MM.1S (cell line): ENCODE data around the gene GUCY1A2.

Source experiments
- DNase-seq: peaks from one replicate; pipeline ENCODE4 v3.0.0-alpha.2; 2015
- H2AFZ ChIP-seq: fragments of 300-600 bp; sonication (generic); 2 replicates; pipeline ENCODE4 v1.6.0; 2016; ENCODE audit warnings: antibody characterized with exemption, low read length
- H3F3A ChIP-seq: fragments of 300-600 bp; sonication (generic); 2 replicates; pipeline ENCODE4 v1.6.1; 2016; ENCODE audit warnings: mild to moderate bottlenecking, antibody characterized with exemption, low read length, moderate library complexity, mixed read lengths; ENCODE audit not compliant: insufficient read depth
- H3K27ac ChIP-seq: fragments of 300-600 bp; sonication (generic); 2 replicates; pipeline ENCODE4 v1.5.1; 2016; ENCODE audit warnings: mild to moderate bottlenecking, low read length
- H3K27me3 ChIP-seq: fragments of 300-600 bp; sonication (generic); replicated peaks from 2 replicates; pipeline ENCODE4 v1.6.0; 2016; ENCODE audit warnings: low read length; ENCODE audit not compliant: insufficient read depth
- H3K36me3 ChIP-seq: fragments of 300-600 bp; sonication (generic); replicated peaks from 2 replicates; pipeline ENCODE4 v1.6.1; 2016; ENCODE audit warnings: mild to moderate bottlenecking, low read length, mixed read lengths; ENCODE audit not compliant: insufficient read depth
- H3K4me1 ChIP-seq: fragments of 300-600 bp; sonication (generic); 2 replicates; pipeline ENCODE4 v1.6.1; 2016; ENCODE audit warnings: low read length, mixed read lengths
- H3K4me2 ChIP-seq: fragments of 300-600 bp; sonication (generic); 2 replicates; pipeline ENCODE4 v1.6.0; 2016; ENCODE audit warnings: low read depth, low read length
- H3K4me3 ChIP-seq: fragments of 300-600 bp; sonication (generic); 2 replicates; pipeline ENCODE4 v1.5.1; 2016; ENCODE audit warnings: low read length, mixed read lengths
- H3K79me2 ChIP-seq: fragments of 300-600 bp; sonication (generic); 2 replicates; pipeline ENCODE4 v1.6.1; 2016; ENCODE audit warnings: mixed run types, low read length, mixed read lengths
- H3K9ac ChIP-seq: fragments of 300-600 bp; sonication (generic); 2 replicates; pipeline ENCODE4 v1.6.1; 2016; ENCODE audit warnings: low read length, mixed read lengths
- H3K9me2 ChIP-seq: fragments of 300-600 bp; sonication (generic); replicated peaks from 2 replicates; pipeline ENCODE4 v1.6.1; 2016; ENCODE audit warnings: mild to moderate bottlenecking, low read length, mixed read lengths; ENCODE audit not compliant: insufficient read depth
- H3K9me3 ChIP-seq: fragments of 300-600 bp; sonication (generic); replicated peaks from 2 replicates; pipeline ENCODE4 v1.6.1; 2016; ENCODE audit warnings: mild to moderate bottlenecking, low read length, mixed read lengths; ENCODE audit not compliant: insufficient read depth
- H4K20me1 ChIP-seq: fragments of 300-600 bp; sonication (generic); 2 replicates; pipeline ENCODE4 v1.6.1; 2016; ENCODE audit warnings: mild to moderate bottlenecking, low read length, moderate library complexity, mixed read lengths; ENCODE audit not compliant: insufficient read depth
- CTCF ChIP-seq: fragments of 300-600 bp; sonication (generic); IDR thresholded peaks from 2 replicates; pipeline ENCODE4 v1.5.1; 2016; ENCODE audit warnings: antibody characterized with exemption, low read length, mixed read lengths
- EZH2 ChIP-seq: fragments of 300-600 bp; sonication (generic); optimal IDR thresholded peaks from 2 replicates; pipeline ENCODE3; 2017; ENCODE audit warnings: low read depth, mild to moderate bottlenecking, antibody characterized with exemption, low read length, mixed read lengths
- EZH2phosphoT487 ChIP-seq: fragments of 300-600 bp; sonication (generic); IDR thresholded peaks from 2 replicates; pipeline ENCODE4 v1.6.1; 2018; ENCODE audit warnings: antibody characterized with exemption, low read length

The GUCY1A2 gene

GRCh38 chr11:107050121-107050520, 31.8 kb upstream of the GUCY1A2 start:
- Histone ChIP-seq H4K20me1 (no peaks in the 10 kb centered on the region), H3K27me3 (no peaks in the 10 kb centered on the region), H2AFZ (no peak overlapping the region), H3F3A (no peaks in the 10 kb centered on the region), H3K27ac (no peak overlapping the region), H3K4me1 (no peaks in the 10 kb centered on the region), H3K79me2 (no peaks in the 10 kb centered on the region), H3K9me3 (no peaks in the 10 kb centered on the region), H3K4me2 (no peak overlapping the region), H3K36me3 (no peaks in the 10 kb centered on the region), H3K4me3 (no peak overlapping the region), H3K9me2 (no peaks in the 10 kb centered on the region), H3K9ac (no peak overlapping the region)
- DNase-seq: no peak
- no peak for TF ChIP-seq EZH2phosphoT487
- no peak for TF ChIP-seq EZH2
- no peak for TF ChIP-seq CTCF

GRCh38 chr11:107044503-107044902, 26.2 kb upstream of the GUCY1A2 start:
- no peak overlapping the region for H3K9ac ChIP-seq
- no peak overlapping the region for H3K4me3 ChIP-seq
- DNase-seq: no peak
- TF ChIP-seq CTCF (no peak), EZH2 (no peak), EZH2phosphoT487 (no peak)
- H4K20me1 ChIP-seq: no peaks in the 10 kb centered on the region
- H3K9me2 ChIP-seq: no peaks in the 10 kb centered on the region
- no peaks in the 10 kb centered on the region for H3K27me3 ChIP-seq
- H3F3A ChIP-seq: no peaks in the 10 kb centered on the region
- H3K4me2 ChIP-seq: no peak overlapping the region
- no peaks in the 10 kb centered on the region for H3K9me3 ChIP-seq
- H3K4me1 ChIP-seq: peaks cover 9% of the 10 kb centered on the region; the same call in 1 of the 2 replicates
- no peak overlapping the region for H2AFZ ChIP-seq
- no peaks in the 10 kb centered on the region for H3K79me2 ChIP-seq
- H3K27ac ChIP-seq: no peak overlapping the region
- no peaks in the 10 kb centered on the region for H3K36me3 ChIP-seq

GRCh38 chr11:107043242-107044006, 25.1 kb upstream of the GUCY1A2 start:
- H4K20me1 ChIP-seq: no peaks in the 10 kb centered on the region
- no peak overlapping the region for H3K4me2 ChIP-seq
- no peak overlapping the region for H3K4me3 ChIP-seq
- H2AFZ ChIP-seq: no peak overlapping the region
- peaks cover 9% of the 10 kb centered on the region; the same call in 1 of the 2 replicates for H3K4me1 ChIP-seq
- peak; percentile 82 for DNase-seq
- H3K9me3 ChIP-seq: no peaks in the 10 kb centered on the region
- no peaks in the 10 kb centered on the region for H3F3A ChIP-seq
- H3K9ac ChIP-seq: no peak overlapping the region
- TF ChIP-seq EZH2 (no peak), CTCF (no peak), EZH2phosphoT487 (no peak)
- H3K36me3 ChIP-seq: no peaks in the 10 kb centered on the region
- H3K79me2 ChIP-seq: no peaks in the 10 kb centered on the region
- H3K27me3 ChIP-seq: no peaks in the 10 kb centered on the region
- H3K9me2 ChIP-seq: no peaks in the 10 kb centered on the region
- peak overlapping the region; percentile 32; the same call in 1 of the 2 replicates for H3K27ac ChIP-seq
